ENCODE results near the gene ADAT2. TPM values are rescaled to one million over a fixed set of nuclear protein-coding genes. Genes with fewer than 3 reads are reported as not detected.

ADAT2 gene
- total RNA-seq, 1 donor from 2014 or later: 1.9 TPM

GRCh38 chr6:143443096-143443495 lies 7.4 kb downstream of the ADAT2 start:
- peak; percentile 89 for ATAC-seq
- intact Hi-C loops (cut with micrococcal nuclease): no loop called here

GRCh38 chr6:143441680-143442545 lies 8.6 kb downstream of the ADAT2 start:
- no peak for DNase-seq
- intact Hi-C loops (cut with micrococcal nuclease): no loop called here
- no peak for ATAC-seq

More at GRCh38 chr6:143443096-143443495, 7.4 kb downstream of the ADAT2 start:
- DNase-seq: no peak

GRCh38 chr6:143441010-143441409 lies 9.5 kb downstream of the ADAT2 start:
- no peak for ATAC-seq
- intact Hi-C loops (cut with micrococcal nuclease): no loop called here
- no peak for DNase-seq

GRCh38 chr6:143432588-143432987 lies 17.9 kb downstream of the ADAT2 start:
- ATAC-seq: no peak
- DNase-seq: no peak
- intact Hi-C loops (cut with micrococcal nuclease): no loop called here

- ATAC-seq: no peak
- intact Hi-C loops (cut with micrococcal nuclease): no loop called here
- DNase-seq: no peak
Observed at GRCh38 chr6:143431226-143431625, 19.3 kb downstream of the ADAT2 start.

GRCh38 chr6:143429970-143430369 lies 20.5 kb downstream of the ADAT2 start:
- no peak for ATAC-seq

GRCh38 chr6:143427109-143427817 lies 23.2 kb downstream of the ADAT2 start:
- peak; percentile 75 for DNase-seq
- intact Hi-C loops (cut with micrococcal nuclease): no loop called here
- ATAC-seq: peak; percentile 96

More at GRCh38 chr6:143429970-143430369, 20.5 kb downstream of the ADAT2 start:
- intact Hi-C loops (cut with micrococcal nuclease): no loop called here
- DNase-seq: no peak

- ATAC-seq: no peak
- intact Hi-C loops (cut with micrococcal nuclease): no loop called here
Observed at GRCh38 chr6:143426026-143426425, 24.5 kb downstream of the ADAT2 start.

GRCh38 chr6:143419526-143419925 lies 31.0 kb downstream of the ADAT2 start:
- ATAC-seq: no peak
- intact Hi-C loops (cut with micrococcal nuclease): no loop called here
- no peak for DNase-seq

More at GRCh38 chr6:143426026-143426425, 24.5 kb downstream of the ADAT2 start:
- DNase-seq: no peak

GRCh38 chr6:143414769-143415168 lies 35.7 kb downstream of the ADAT2 start:
- intact Hi-C loops (cut with micrococcal nuclease): no loop called here
- DNase-seq: no peak
- no peak for ATAC-seq

GRCh38 chr6:143410859-143411270 lies 39.6 kb downstream of the ADAT2 start:
- ATAC-seq (no peak), DNase-seq (no peak)
- intact Hi-C loops (cut with micrococcal nuclease): no loop called here

GRCh38 chr6:143408787-143409162 lies 41.7 kb downstream of the ADAT2 start:
- intact Hi-C loops (cut with micrococcal nuclease): no loop called here
- ATAC-seq: no peak

GRCh38 chr6:143408151-143408786 lies 42.2 kb downstream of the ADAT2 start:
- intact Hi-C loops (cut with micrococcal nuclease): no loop called here
- DNase-seq (no peak), ATAC-seq (no peak)

More at GRCh38 chr6:143408787-143409162, 41.7 kb downstream of the ADAT2 start:
- no peak for DNase-seq

- ATAC-seq (no peak), DNase-seq (no peak)
- intact Hi-C loops (cut with micrococcal nuclease): no loop called here
Observed at GRCh38 chr6:143406673-143407072, 43.8 kb downstream of the ADAT2 start.

- ATAC-seq: no peak
- no peak for DNase-seq
- intact Hi-C loops (cut with micrococcal nuclease): no loop called here
Observed at GRCh38 chr6:143405373-143406154, 44.9 kb downstream of the ADAT2 start.

- DNase-seq: no peak
- ATAC-seq: no peak
- intact Hi-C loops (cut with micrococcal nuclease): no loop called here
Observed at GRCh38 chr6:143402721-143403336, 47.7 kb downstream of the ADAT2 start.

GRCh38 chr6:143401636-143402370 lies 48.7 kb downstream of the ADAT2 start:
- DNase-seq (no peak), ATAC-seq (no peak)
- intact Hi-C loops (cut with micrococcal nuclease): no loop called here

GRCh38 chr6:143401068-143401446 lies 49.4 kb downstream of the ADAT2 start:
- intact Hi-C loops (cut with micrococcal nuclease): no loop called here
- no peak for DNase-seq
- ATAC-seq: no peak

Data from left ventricle myocardium superior (tissue), 1 donor.